Brain microvascular endothelial cell (primary cell): ENCODE measurements around the gene TNIP2.

Experiments used
- DNase-seq: peaks from one replicate; pipeline ENCODE4 v3.0.0-alpha.2; 2020
- H3K27ac ChIP-seq: fragments of 250-450 bp; sonication (Bioruptor Pico); 2 replicates; pipeline ENCODE4 v1.5.1; 2020; ENCODE audit warnings: mild to moderate bottlenecking, moderate library complexity
- H3K27me3 ChIP-seq: fragments of 250-450 bp; sonication (Bioruptor Pico); replicated peaks from 2 replicates; pipeline ENCODE4 v1.5.1; 2020; ENCODE audit warnings: mild to moderate bottlenecking
- H3K36me3 ChIP-seq: fragments of 250-450 bp; sonication (Bioruptor Pico); replicated peaks from 2 replicates; pipeline ENCODE4 v1.5.1; 2020; ENCODE audit warnings: mild to moderate bottlenecking
- H3K4me3 ChIP-seq: 2 replicates; pipeline ENCODE4 v1.5.1; 2011; ENCODE audit warnings: low read depth, mild to moderate bottlenecking, control low read depth, low read length, moderate library complexity
- CTCF ChIP-seq: IDR thresholded peaks from 2 replicates; pipeline ENCODE4 v1.5.1; 2011; ENCODE audit warnings: low read depth, mild to moderate bottlenecking, moderate library complexity, low read length, control low read depth, inconsistent platforms; ENCODE audit errors: missing control alignments
- in situ Hi-C: cut with HindIII; loops from 2 replicates; pipeline ENCODE4 v1.10.0; 2017; ENCODE audit warnings: low sequenced_read_pairs, low pct_ligation_motif_present

TNIP2 gene

GRCh38 chr4:2787230-2788100 is 31.3 kb upstream of the TNIP2 start:
- in situ Hi-C loops: no loop called here
- no peak for DNase-seq
- peak; percentile 2 for TF ChIP-seq CTCF
- Histone ChIP-seq H3K4me3 (no peak overlapping the region), H3K27ac (no peak overlapping the region), H3K36me3 (no peaks in the 10 kb centered on the region), H3K27me3 (no peaks in the 10 kb centered on the region)

- TF ChIP-seq CTCF: no peak
- DNase-seq: no peak
- Histone ChIP-seq H3K27ac (no peak overlapping the region), H3K36me3 (no peaks in the 10 kb centered on the region), H3K27me3 (no peaks in the 10 kb centered on the region), H3K4me3 (no peak overlapping the region)
- in situ Hi-C loops: no loop called here
Observed at GRCh38 chr4:2786794-2787229, 30.7 kb upstream of the TNIP2 start.

GRCh38 chr4:2786152-2786671 is 30.1 kb upstream of the TNIP2 start:
- in situ Hi-C loops: no loop called here
- H3K27ac ChIP-seq: no peak overlapping the region
- no peak for DNase-seq

GRCh38 chr4:2785613-2786012 is 29.5 kb upstream of the TNIP2 start:
- in situ Hi-C loops: no loop called here
- Histone ChIP-seq H3K4me3 (no peak overlapping the region), H3K27me3 (no peaks in the 10 kb centered on the region), H3K36me3 (no peaks in the 10 kb centered on the region), H3K27ac (no peak overlapping the region)
- DNase-seq: no peak
- no peak for TF ChIP-seq CTCF

More at GRCh38 chr4:2786152-2786671, 30.1 kb upstream of the TNIP2 start:
- no peaks in the 10 kb centered on the region for H3K36me3 ChIP-seq
- no peak for TF ChIP-seq CTCF
- no peak overlapping the region for H3K4me3 ChIP-seq
- no peaks in the 10 kb centered on the region for H3K27me3 ChIP-seq

GRCh38 chr4:2783790-2784189 is 27.7 kb upstream of the TNIP2 start:
- H3K4me3 ChIP-seq: no peak overlapping the region
- in situ Hi-C loops: no loop called here
- no peak overlapping the region for H3K27ac ChIP-seq
- no peaks in the 10 kb centered on the region for H3K36me3 ChIP-seq
- TF ChIP-seq CTCF: no peak
- H3K27me3 ChIP-seq: no peaks in the 10 kb centered on the region
- no peak for DNase-seq
